Hepatocyte (in vitro differentiated cells): ENCODE results near the gene SYNJ2. TPM values are rescaled to one million over a fixed set of nuclear protein-coding genes. Genes with fewer than 3 reads are reported as not detected.

Source experiments
- DNase-seq: peaks from one replicate; pipeline ENCODE4 v3.0.0-alpha.2; 2016; ENCODE audit warnings: low spot score
- H2AFZ ChIP-seq: fragments of 200-600 bp; sonication (generic); 2 replicates; pipeline ENCODE4 v1.6.0; 2016; ENCODE audit warnings: antibody characterized with exemption, mild to moderate bottlenecking
- H3K27ac ChIP-seq: fragments of 200-600 bp; sonication (generic); 2 replicates; pipeline ENCODE4 v1.5.1; 2016; ENCODE audit warnings: mild to moderate bottlenecking
- H3K27me3 ChIP-seq: fragments of 200-600 bp; sonication (generic); 2 replicates; pipeline ENCODE4 v1.6.1; 2016
- H3K36me3 ChIP-seq: fragments of 200-600 bp; sonication (generic); replicated peaks from 2 replicates; pipeline ENCODE4 v1.5.1; 2016; ENCODE audit warnings: low read depth; ENCODE audit not compliant: insufficient read depth
- H3K4me1 ChIP-seq: fragments of 200-600 bp; sonication (generic); 2 replicates; pipeline ENCODE4 v1.5.1; 2016; ENCODE audit warnings: mild to moderate bottlenecking, moderate library complexity; ENCODE audit not compliant: insufficient read depth
- H3K4me2 ChIP-seq: fragments of 200-600 bp; sonication (generic); 2 replicates; pipeline ENCODE4 v1.6.0; 2016
- H3K4me3 ChIP-seq: fragments of 200-600 bp; sonication (generic); 2 replicates; pipeline ENCODE4 v1.5.1; 2016; ENCODE audit warnings: mild to moderate bottlenecking
- H3K79me2 ChIP-seq: fragments of 200-600 bp; sonication (generic); 2 replicates; pipeline ENCODE4 v1.6.0; 2017; ENCODE audit warnings: mild to moderate bottlenecking
- H3K9me2 ChIP-seq: fragments of 200-600 bp; sonication (generic); replicated peaks from 2 replicates; pipeline ENCODE4 v1.6.0; 2017; ENCODE audit warnings: mild to moderate bottlenecking; ENCODE audit not compliant: insufficient read depth
- H3K9me3 ChIP-seq: fragments of 200-600 bp; sonication (generic); 2 replicates; pipeline ENCODE4 v1.5.1; 2016; ENCODE audit warnings: low read depth, mild to moderate bottlenecking
- H4K20me1 ChIP-seq: fragments of 200-600 bp; sonication (generic); 2 replicates; pipeline ENCODE4 v1.6.0; 2016; ENCODE audit warnings: mild to moderate bottlenecking; ENCODE audit not compliant: insufficient read depth, poor library complexity, severe bottlenecking
- EZH2 ChIP-seq: fragments of 200-600 bp; sonication (generic); IDR thresholded peaks from 2 replicates; pipeline ENCODE4 v1.6.1; 2016; ENCODE audit warnings: antibody characterized with exemption, mild to moderate bottlenecking, borderline replicate concordance
- EZH2phosphoT487 ChIP-seq: fragments of 200-600 bp; sonication (generic); IDR thresholded peaks from one replicate; pipeline ENCODE4 v1.6.1; 2018; ENCODE audit warnings: antibody characterized with exemption, mild to moderate bottlenecking, low read depth, moderate library complexity; ENCODE audit not compliant: unreplicated experiment, severe bottlenecking
- WGBS: methylation state at CpG from one replicate; pipeline ENCODE4 v1.1.6; 2016; ENCODE audit warnings: low lambda C conversion rate; ENCODE audit errors: missing lambda C conversion rate; 5-methylcytosine and 5-hydroxymethylcytosine counted together
- polyA plus RNA-seq: library from polyadenylated mRNA; unstranded; fragments of >200 nt; fragmentation: Nextera tagmentation; extraction: Ambion mirVana; gene quantifications from 2 replicates; pipeline ENCODE4 v1.2.1, GENCODE V29; 2016
- total RNA-seq: library from RNA; depleted of rRNA; stranded (reverse); fragments of >200 nt; gene quantifications from 2 replicates; pipeline ENCODE4 v1.2.3, GENCODE V29; 2014
- TF ChIP-seq, protein P1 (sequence below): fragments of 200-600 bp; sonication (generic); IDR thresholded peaks from 2 replicates; pipeline ENCODE4 v1.5.1; 2016; ENCODE audit warnings: antibody characterized with exemption, mild to moderate bottlenecking; ENCODE audit not compliant: poor library complexity

The SYNJ2 gene
- total and polyA plus RNA-seq, 2 experiments from 2014 or later = 15.4 to 21.4 TPM

DNA sequence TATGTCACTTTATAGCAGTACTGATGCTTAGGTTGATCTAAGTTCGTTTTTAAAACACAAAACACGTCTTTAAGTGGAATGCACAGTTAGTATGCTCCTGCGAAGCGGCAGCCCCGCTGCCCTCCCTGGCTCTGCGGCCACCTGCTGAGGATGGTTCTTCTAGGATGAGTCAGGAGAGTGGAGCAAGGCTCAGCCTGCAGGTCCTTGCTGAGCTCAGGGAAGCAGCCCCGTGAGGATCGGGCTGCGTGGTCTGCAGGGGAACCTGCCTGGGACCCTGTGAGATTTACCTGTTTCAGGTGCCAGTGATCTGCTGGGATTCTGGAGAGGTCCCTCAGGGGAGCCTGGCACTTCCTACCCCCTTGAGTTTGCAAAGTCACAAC, 57.5 kb downstream of the SYNJ2 start:
- H3K4me3 ChIP-seq = no peak overlapping the region
- H3K4me1 ChIP-seq = peaks cover 56% of the 10 kb centered on the region
- H3K27ac ChIP-seq = peak overlapping the region; percentile 83
- no peak overlapping the region for H2AFZ ChIP-seq
- H3K79me2 ChIP-seq = peaks cover 23% of the 10 kb centered on the region
- no peaks in the 10 kb centered on the region for H3K27me3 ChIP-seq
- H3K4me2 ChIP-seq = no peak overlapping the region
- H3K9me3 ChIP-seq = no peaks in the 10 kb centered on the region
- peak; percentile 27 for DNase-seq
- H3K9me2 ChIP-seq = no peaks in the 10 kb centered on the region
- WGBS = 77% methylated on average over 9 of the region's 9 CpGs
- TF ChIP-seq, protein P1, sequence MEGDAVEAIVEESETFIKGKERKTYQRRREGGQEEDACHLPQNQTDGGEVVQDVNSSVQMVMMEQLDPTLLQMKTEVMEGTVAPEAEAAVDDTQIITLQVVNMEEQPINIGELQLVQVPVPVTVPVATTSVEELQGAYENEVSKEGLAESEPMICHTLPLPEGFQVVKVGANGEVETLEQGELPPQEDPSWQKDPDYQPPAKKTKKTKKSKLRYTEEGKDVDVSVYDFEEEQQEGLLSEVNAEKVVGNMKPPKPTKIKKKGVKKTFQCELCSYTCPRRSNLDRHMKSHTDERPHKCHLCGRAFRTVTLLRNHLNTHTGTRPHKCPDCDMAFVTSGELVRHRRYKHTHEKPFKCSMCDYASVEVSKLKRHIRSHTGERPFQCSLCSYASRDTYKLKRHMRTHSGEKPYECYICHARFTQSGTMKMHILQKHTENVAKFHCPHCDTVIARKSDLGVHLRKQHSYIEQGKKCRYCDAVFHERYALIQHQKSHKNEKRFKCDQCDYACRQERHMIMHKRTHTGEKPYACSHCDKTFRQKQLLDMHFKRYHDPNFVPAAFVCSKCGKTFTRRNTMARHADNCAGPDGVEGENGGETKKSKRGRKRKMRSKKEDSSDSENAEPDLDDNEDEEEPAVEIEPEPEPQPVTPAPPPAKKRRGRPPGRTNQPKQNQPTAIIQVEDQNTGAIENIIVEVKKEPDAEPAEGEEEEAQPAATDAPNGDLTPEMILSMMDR = no peak
- TF ChIP-seq EZH2 (no peak), EZH2phosphoT487 (no peak)
- no peaks in the 10 kb centered on the region for H4K20me1 ChIP-seq
- no peaks in the 10 kb centered on the region for H3K36me3 ChIP-seq

DNA sequence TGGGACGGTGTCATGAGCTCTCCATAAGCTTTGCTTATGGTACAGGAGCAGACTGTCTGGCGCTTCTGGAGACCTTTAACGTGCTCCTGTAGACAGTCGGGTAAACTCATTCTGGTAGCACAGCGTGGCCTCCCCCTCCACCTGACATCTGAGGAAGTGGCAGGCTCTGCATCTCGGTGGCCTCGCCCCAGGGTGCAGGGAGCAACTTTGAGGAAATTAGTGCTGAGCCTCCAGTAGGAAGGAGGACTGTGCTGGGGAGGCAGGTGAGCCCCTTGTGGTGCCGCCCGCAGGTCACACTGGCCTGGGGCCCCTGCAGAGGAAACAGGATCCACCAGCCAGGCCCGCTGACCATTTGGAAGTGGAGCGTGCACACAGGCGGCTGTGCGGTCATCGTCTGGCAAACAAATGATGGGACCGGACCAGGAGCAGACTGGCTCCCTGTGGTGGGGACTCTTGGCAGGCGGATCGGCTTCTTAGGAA, 57.9 kb downstream of the SYNJ2 start:
- Histone ChIP-seq H3K4me3 (no peak overlapping the region), H3K4me1 (peaks cover 56% of the 10 kb centered on the region), H3K36me3 (no peaks in the 10 kb centered on the region), H3K4me2 (peak overlapping the region; percentile 10), H3K9me2 (no peaks in the 10 kb centered on the region), H3K9me3 (no peaks in the 10 kb centered on the region), H3K27ac (peak overlapping the region; percentile 83), H4K20me1 (no peaks in the 10 kb centered on the region), H3K27me3 (no peaks in the 10 kb centered on the region), H2AFZ (no peak overlapping the region), H3K79me2 (peaks cover 23% of the 10 kb centered on the region)
- WGBS = 78% methylated on average over 17 of the region's 17 CpGs
- DNase-seq = no peak
- TF ChIP-seq EZH2phosphoT487 = no peak
- TF ChIP-seq, protein P1 = no peak
- TF ChIP-seq EZH2 = no peak

DNA sequence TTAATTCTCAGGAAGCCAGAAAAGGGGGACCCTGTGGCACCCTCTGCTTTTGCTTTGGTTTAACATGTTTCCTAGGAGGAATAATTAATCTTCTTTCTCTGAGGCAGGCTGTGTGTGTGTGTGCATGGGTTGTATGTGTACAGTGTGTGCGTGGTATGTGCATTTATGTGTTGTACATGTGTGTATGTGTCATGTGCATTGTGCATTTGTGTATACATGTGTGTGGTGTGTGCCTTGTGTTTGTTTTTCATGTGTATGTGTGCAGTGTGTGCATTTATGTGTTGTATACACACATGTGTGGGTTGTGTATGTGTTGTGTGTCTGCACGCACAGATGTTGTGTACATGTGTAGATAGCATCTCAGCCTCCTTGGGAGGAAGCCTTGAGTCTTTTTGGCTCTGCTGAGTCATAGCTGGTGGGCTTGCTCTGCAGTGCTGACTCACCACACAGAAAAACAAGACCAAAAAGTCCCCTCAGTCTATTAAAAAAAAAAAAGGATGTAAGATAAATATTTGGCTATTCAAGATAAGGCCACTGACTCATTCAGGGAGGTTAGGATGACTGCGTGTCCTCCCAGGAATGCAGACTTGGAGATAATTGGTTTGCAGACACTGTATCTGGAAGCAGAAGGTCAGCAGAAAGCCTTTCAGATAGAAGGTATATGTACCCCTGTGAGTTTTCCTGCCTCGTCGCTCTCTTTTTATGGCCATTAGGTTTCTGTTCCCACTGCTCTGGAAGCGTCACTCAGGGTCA, 58.6 kb downstream of the SYNJ2 start:
- peak; percentile 84 for DNase-seq
- 38% methylated on average over 6 of the region's 6 CpGs for WGBS
- peak overlapping the region; percentile 55 for H3K4me2 ChIP-seq
- H3K4me1 ChIP-seq = peaks cover 52% of the 10 kb centered on the region
- no peaks in the 10 kb centered on the region for H3K9me2 ChIP-seq
- no peak overlapping the region for H2AFZ ChIP-seq
- H3K27ac ChIP-seq = peak overlapping the region; percentile 93
- H3K36me3 ChIP-seq = no peaks in the 10 kb centered on the region
- no peaks in the 10 kb centered on the region for H3K9me3 ChIP-seq
- H3K27me3 ChIP-seq = no peaks in the 10 kb centered on the region
- H3K4me3 ChIP-seq = no peak overlapping the region
- peaks cover 20% of the 10 kb centered on the region for H3K79me2 ChIP-seq
- H4K20me1 ChIP-seq = no peaks in the 10 kb centered on the region
- TF ChIP-seq EZH2phosphoT487 (no peak), EZH2 (no peak)

DNA sequence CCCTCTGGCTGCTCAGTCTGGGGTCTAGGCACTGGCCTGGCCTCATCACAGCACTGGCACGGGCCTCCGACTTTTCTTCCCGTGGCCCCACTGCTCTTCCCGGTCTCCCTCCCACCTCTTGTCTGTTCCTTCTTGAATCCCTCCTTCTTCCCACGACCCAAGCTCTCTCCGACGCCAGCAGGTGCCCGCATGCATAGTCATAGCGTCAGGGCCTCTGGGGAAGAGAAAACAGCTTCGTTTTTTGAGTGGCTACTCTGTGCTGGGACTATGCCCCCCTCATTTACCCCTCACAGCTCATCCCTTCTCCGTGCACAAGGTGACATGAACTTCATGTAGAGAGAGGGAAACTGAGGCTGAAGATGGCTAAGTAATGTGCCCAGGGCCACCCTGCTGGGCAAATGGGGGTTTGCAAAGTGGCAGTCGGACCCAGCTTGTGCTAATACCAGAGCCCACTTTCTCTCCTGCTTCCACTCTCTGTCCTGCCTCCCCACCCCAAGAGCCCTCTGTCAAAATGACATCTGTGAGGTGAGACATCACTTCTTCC, 59.2 kb downstream of the SYNJ2 start:
- Histone ChIP-seq H3K27me3 (no peaks in the 10 kb centered on the region), H3K79me2 (peaks cover 19% of the 10 kb centered on the region), H4K20me1 (no peaks in the 10 kb centered on the region), H2AFZ (no peak overlapping the region), H3K27ac (peak overlapping the region; percentile 93), H3K36me3 (no peaks in the 10 kb centered on the region), H3K4me1 (peaks cover 52% of the 10 kb centered on the region), H3K4me3 (no peak overlapping the region), H3K4me2 (peak overlapping the region; percentile 55), H3K9me3 (no peaks in the 10 kb centered on the region), H3K9me2 (no peaks in the 10 kb centered on the region)
- WGBS = 58% methylated on average over 12 of the region's 12 CpGs
- TF ChIP-seq EZH2 = no peak
- peak; percentile 5 for DNase-seq
